GM23248 (cell line): ENCODE measurements around the gene CAMKMT. TPM values are rescaled to one million over a fixed set of nuclear protein-coding genes. Genes with fewer than 3 reads are reported as not detected.
A peak's percentile ranks its signal among the peaks of the same experiment; 100 is the strongest.

Experiments used
- DNase-seq: peaks from one replicate; pipeline ENCODE4 v3.0.0-alpha.2; 2015
- H2AFZ ChIP-seq: fragments of 200-600 bp; sonication (generic); 2 replicates; pipeline ENCODE4 v1.6.1; 2016; ENCODE audit warnings: antibody characterized with exemption
- H3F3A ChIP-seq: fragments of 200-600 bp; sonication (generic); 2 replicates; pipeline ENCODE4 v1.6.1; 2016; ENCODE audit warnings: mild to moderate bottlenecking, antibody characterized with exemption, mixed run types; ENCODE audit not compliant: insufficient read depth
- H3K27ac ChIP-seq: fragments of 200-600 bp; sonication (generic); 2 replicates; pipeline ENCODE4 v1.5.1; 2016; ENCODE audit warnings: mild to moderate bottlenecking
- H3K27me3 ChIP-seq: fragments of 200-600 bp; sonication (generic); replicated peaks from 2 replicates; pipeline ENCODE4 v1.6.1; 2016; ENCODE audit warnings: mild to moderate bottlenecking; ENCODE audit not compliant: insufficient read depth
- H3K36me3 ChIP-seq: fragments of 200-600 bp; sonication (generic); 2 replicates; pipeline ENCODE4 v1.6.1; 2016; ENCODE audit warnings: low read depth, mild to moderate bottlenecking
- H3K4me1 ChIP-seq: fragments of 200-600 bp; sonication (generic); 2 replicates; pipeline ENCODE4 v1.6.1; 2016; ENCODE audit warnings: mild to moderate bottlenecking; ENCODE audit not compliant: insufficient read depth
- H3K4me2 ChIP-seq: fragments of 200-600 bp; sonication (generic); one replicate; pipeline ENCODE4 v1.6.1; 2016; ENCODE audit warnings: mild to moderate bottlenecking; ENCODE audit not compliant: unreplicated experiment
- H3K4me3 ChIP-seq: fragments of 200-600 bp; sonication (generic); 2 replicates; pipeline ENCODE4 v1.5.1; 2016; ENCODE audit warnings: mild to moderate bottlenecking
- H3K79me2 ChIP-seq: fragments of 200-600 bp; sonication (generic); 2 replicates; pipeline ENCODE4 v1.6.1; 2016; ENCODE audit warnings: mild to moderate bottlenecking; ENCODE audit not compliant: insufficient read depth
- H3K9ac ChIP-seq: fragments of 200-600 bp; sonication (generic); 2 replicates; pipeline ENCODE4 v1.6.1; 2016; ENCODE audit warnings: mild to moderate bottlenecking
- H3K9me2 ChIP-seq: fragments of 200-600 bp; sonication (generic); 2 replicates; pipeline ENCODE4 v1.6.1; 2016; ENCODE audit warnings: mixed run types, mild to moderate bottlenecking, moderate library complexity; ENCODE audit not compliant: insufficient read depth
- H3K9me3 ChIP-seq: fragments of 200-600 bp; sonication (generic); one replicate; pipeline ENCODE4 v1.6.1; 2017; ENCODE audit warnings: low read depth
- H4K20me1 ChIP-seq: fragments of 200-600 bp; sonication (generic); 2 replicates; pipeline ENCODE4 v1.6.0; 2016; ENCODE audit not compliant: insufficient read depth
- EZH2 ChIP-seq: fragments of 200-600 bp; sonication (generic); IDR thresholded peaks from 2 replicates; pipeline ENCODE4 v1.6.1; 2018; ENCODE audit warnings: antibody characterized with exemption, mild to moderate bottlenecking; ENCODE audit not compliant: insufficient read depth, poor library complexity, severe bottlenecking
- EZH2phosphoT487 ChIP-seq: fragments of 200-600 bp; sonication (generic); IDR thresholded peaks from 2 replicates; pipeline ENCODE4 v1.6.1; 2018; ENCODE audit warnings: antibody characterized with exemption, moderate library complexity, mild to moderate bottlenecking, low read depth; ENCODE audit not compliant: insufficient read depth
- WGBS, 2 experiments: methylation state at CpG; one replicate each; pipeline ENCODE4 v1.1.6; 2015 to 2017; ENCODE audit warnings: low lambda C conversion rate in 2 of 2, low coverage in 1 of 2; ENCODE audit errors: missing lambda C conversion rate in 2 of 2; 5-methylcytosine and 5-hydroxymethylcytosine counted together
- in situ Hi-C: fragments of 300-500 bp; cut with MboI; formaldehyde crosslinking; loops from 2 replicates; pipeline ENCODE4 v1.15.0; 2020
- polyA plus RNA-seq: library from polyadenylated mRNA; unstranded; fragments of >200 nt; fragmentation: Nextera tagmentation; extraction: Ambion mirVana; gene quantifications from 2 replicates; pipeline ENCODE4 v1.2.1, GENCODE V29; 2016
- total RNA-seq: library from RNA; depleted of rRNA; stranded (reverse); fragments of >200 nt; shearing (Covaris generic); gene quantifications from 2 replicates; pipeline ENCODE4 v1.2.3, GENCODE V29; 2014

CAMKMT gene
- total and polyA plus RNA-seq, 2 experiments from 2014 or later, result 3.1 to 6.9 TPM

DNA sequence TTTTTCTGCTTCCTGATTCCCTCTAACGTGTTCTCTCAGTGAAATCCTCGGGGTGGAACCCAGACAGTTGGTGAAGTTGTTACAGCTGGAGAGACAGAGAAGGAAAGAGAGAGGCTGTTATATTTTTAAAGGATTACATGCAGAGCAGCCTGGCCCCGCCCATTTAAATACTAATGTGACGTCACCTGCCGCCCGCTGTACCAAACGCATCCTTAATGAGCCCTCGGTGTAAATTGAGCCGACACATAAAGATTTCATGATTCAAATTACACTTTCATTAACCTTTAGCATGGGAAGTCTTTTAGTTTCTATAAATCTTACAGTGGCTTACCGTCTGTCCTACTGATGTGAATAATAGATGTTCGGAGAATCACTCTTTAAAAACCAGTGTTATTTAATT is 415.8 kb downstream of the CAMKMT start:
- no peak overlapping the region for H3K4me3 ChIP-seq
- H3K4me1 ChIP-seq, result no peaks in the 10 kb centered on the region
- H3K36me3 ChIP-seq, result no peaks in the 10 kb centered on the region
- no peak overlapping the region for H3K9ac ChIP-seq
- H4K20me1 ChIP-seq, result no peaks in the 10 kb centered on the region
- DNase-seq, result peak; percentile 10
- H3K4me2 ChIP-seq, result no peak overlapping the region
- no peaks in the 10 kb centered on the region for H3F3A ChIP-seq
- no peaks in the 10 kb centered on the region for H3K79me2 ChIP-seq
- no peaks in the 10 kb centered on the region for H3K9me2 ChIP-seq
- no peaks in the 10 kb centered on the region for H3K9me3 ChIP-seq
- no peaks in the 10 kb centered on the region for H3K27me3 ChIP-seq
- TF ChIP-seq EZH2, result no peak
- TF ChIP-seq EZH2phosphoT487, result no peak
- H3K27ac ChIP-seq, result no peak overlapping the region
- 54 to 59% methylated on average over 11 of the region's 11 CpGs for WGBS, 2 experiments
- in situ Hi-C loops, result no loop called here
- no peak overlapping the region for H2AFZ ChIP-seq

DNA sequence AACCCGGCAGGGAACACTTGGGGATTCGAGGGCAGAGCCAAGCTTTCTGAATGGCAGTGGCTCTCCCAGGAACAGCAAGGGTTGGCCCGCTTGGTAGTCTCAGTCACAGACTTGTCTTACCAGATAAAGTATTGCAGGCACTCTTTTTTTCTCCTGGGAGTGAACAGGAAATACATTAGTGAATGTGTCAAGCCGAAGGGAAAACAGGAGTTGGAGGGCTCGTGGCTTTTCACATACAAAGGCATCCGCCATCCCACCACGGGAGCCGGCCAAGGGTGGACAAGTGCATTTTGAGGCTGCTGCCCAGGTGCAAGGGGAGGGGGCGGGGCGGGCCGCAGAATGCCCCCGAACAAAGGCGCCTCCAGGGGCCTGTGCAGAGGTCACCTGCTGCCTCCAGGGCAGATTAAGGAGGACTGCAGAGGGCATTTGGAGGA is 416.5 kb downstream of the CAMKMT start:
- Histone ChIP-seq H4K20me1 (no peaks in the 10 kb centered on the region), H2AFZ (no peak overlapping the region), H3K27me3 (no peaks in the 10 kb centered on the region), H3K36me3 (no peaks in the 10 kb centered on the region), H3K4me1 (no peaks in the 10 kb centered on the region), H3K79me2 (no peaks in the 10 kb centered on the region), H3F3A (no peaks in the 10 kb centered on the region), H3K27ac (no peak overlapping the region), H3K9me2 (no peaks in the 10 kb centered on the region), H3K4me2 (no peak overlapping the region), H3K9me3 (no peaks in the 10 kb centered on the region), H3K4me3 (no peak overlapping the region), H3K9ac (no peak overlapping the region)
- no peak for DNase-seq
- TF ChIP-seq EZH2, result no peak
- TF ChIP-seq EZH2phosphoT487, result no peak
- in situ Hi-C loops, result no loop called here
- WGBS, 2 experiments, result 57 to 67% methylated on average over 13 of the region's 13 CpGs

DNA sequence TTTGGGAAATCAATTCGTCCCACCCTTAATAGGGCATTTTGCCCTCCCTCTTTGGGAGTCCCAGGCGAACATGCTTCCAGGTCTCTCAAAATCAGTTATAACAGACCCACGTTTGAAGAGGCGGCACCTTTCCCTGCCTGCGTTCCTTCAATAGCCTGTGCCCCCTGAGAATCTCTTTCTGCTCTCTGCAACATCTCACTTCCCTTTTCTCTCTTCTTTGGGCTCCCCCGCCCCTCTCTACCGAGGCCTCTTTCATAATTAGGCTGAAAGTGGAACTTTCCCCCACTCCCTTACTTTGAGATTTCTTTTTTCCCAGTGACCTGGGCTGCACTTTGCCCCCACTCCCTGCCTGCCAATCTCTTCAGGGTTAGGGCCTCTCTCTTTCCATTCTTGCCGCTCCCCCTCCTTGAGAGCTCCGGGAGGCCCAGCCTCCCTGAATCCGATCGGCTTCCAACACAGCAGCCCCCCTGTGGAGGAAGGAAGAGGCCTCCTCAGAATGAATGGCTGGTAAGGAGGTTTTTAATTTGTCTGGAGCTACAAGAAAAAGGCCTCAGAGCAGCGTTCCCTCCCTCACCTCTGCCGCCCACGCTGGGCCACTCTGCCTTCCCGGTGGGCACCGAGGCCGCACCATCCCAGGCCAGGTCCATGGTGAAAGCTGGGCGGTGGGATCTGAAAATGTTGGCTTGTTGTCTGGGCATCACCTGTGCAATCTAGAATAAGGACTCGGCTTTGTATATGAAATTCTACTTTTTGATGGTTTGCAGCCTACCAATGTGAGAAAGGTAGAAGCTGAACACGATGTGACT is 417.1 kb downstream of the CAMKMT start:
- H2AFZ ChIP-seq, result no peak overlapping the region
- no peak for DNase-seq
- H3K4me1 ChIP-seq, result no peaks in the 10 kb centered on the region
- no peaks in the 10 kb centered on the region for H3K36me3 ChIP-seq
- no peaks in the 10 kb centered on the region for H4K20me1 ChIP-seq
- no peak overlapping the region for H3K27ac ChIP-seq
- TF ChIP-seq EZH2phosphoT487 (no peak), EZH2 (no peak)
- 66 to 68% methylated on average over 20 of the region's 20 CpGs for WGBS, 2 experiments
- H3K4me3 ChIP-seq, result no peak overlapping the region
- H3K27me3 ChIP-seq, result no peaks in the 10 kb centered on the region
- no peaks in the 10 kb centered on the region for H3K79me2 ChIP-seq
- no peak overlapping the region for H3K9ac ChIP-seq
- H3K9me2 ChIP-seq, result no peaks in the 10 kb centered on the region
- no peaks in the 10 kb centered on the region for H3F3A ChIP-seq
- H3K9me3 ChIP-seq, result no peaks in the 10 kb centered on the region
- in situ Hi-C loops, result no loop called here
- H3K4me2 ChIP-seq, result no peak overlapping the region

DNA sequence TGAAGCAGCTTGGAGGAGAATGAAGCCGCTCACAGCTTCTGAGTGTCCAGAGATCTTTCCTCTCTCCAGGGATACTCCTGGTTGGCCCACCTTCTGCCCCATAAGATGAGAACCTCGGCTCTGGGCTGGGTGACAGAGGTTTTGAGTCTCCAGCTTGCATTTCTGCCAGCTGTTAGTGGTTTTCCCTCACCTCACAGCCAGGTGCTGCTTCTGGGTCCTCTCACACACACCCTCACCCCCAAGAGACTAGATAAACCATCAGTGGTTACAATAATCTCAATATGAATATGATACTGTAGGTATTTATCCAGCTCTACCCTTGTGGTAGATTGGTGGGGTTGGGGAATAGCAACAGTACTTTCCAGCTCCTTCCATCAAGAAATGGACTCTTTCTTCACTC is 418.0 kb downstream of the CAMKMT start:
- Histone ChIP-seq H3K9ac (no peak overlapping the region), H3K27me3 (no peaks in the 10 kb centered on the region), H3K9me3 (no peaks in the 10 kb centered on the region), H3K79me2 (no peaks in the 10 kb centered on the region), H3K4me2 (no peak overlapping the region), H3F3A (no peaks in the 10 kb centered on the region), H3K36me3 (no peaks in the 10 kb centered on the region), H3K9me2 (no peaks in the 10 kb centered on the region), H3K4me1 (no peaks in the 10 kb centered on the region), H2AFZ (no peak overlapping the region), H4K20me1 (no peaks in the 10 kb centered on the region), H3K4me3 (no peak overlapping the region), H3K27ac (no peak overlapping the region)
- WGBS, 2 experiments, result 51 to 58% methylated on average over 2 of the region's 2 CpGs
- TF ChIP-seq EZH2phosphoT487 (no peak), EZH2 (no peak)
- in situ Hi-C loops, result no loop called here
- no peak for DNase-seq
